Measurements from ENCODE around the gene CYP46A1.

DNA sequence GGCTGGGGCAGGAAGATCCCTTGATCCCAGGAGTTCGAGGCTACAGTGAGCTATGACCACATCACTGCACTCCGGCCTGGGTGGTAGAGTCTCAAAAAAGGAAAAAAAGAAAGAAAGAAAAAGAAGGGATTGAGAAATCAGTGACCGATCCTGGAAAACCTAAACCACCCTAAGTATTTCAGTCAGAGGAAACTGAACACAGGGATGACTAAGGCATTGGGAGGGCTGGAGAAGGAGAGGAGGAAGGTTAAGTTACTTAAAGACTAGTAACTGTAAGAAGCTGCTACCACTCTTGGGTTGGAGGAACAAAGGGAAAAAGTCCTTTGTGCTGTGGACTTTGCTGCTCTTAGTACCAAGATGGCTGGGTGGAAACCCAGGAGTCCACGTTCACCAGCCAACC, 28.6 kb upstream of the CYP46A1 start:
- TF ChIP-seq EZH2phosphoT487 (IDR thresholded peaks at IDR 0.05; ENCODE audit: low read depth, severe bottlenecking, unreplicated experiment) = no peak
- TF ChIP-seq, protein P1, sequence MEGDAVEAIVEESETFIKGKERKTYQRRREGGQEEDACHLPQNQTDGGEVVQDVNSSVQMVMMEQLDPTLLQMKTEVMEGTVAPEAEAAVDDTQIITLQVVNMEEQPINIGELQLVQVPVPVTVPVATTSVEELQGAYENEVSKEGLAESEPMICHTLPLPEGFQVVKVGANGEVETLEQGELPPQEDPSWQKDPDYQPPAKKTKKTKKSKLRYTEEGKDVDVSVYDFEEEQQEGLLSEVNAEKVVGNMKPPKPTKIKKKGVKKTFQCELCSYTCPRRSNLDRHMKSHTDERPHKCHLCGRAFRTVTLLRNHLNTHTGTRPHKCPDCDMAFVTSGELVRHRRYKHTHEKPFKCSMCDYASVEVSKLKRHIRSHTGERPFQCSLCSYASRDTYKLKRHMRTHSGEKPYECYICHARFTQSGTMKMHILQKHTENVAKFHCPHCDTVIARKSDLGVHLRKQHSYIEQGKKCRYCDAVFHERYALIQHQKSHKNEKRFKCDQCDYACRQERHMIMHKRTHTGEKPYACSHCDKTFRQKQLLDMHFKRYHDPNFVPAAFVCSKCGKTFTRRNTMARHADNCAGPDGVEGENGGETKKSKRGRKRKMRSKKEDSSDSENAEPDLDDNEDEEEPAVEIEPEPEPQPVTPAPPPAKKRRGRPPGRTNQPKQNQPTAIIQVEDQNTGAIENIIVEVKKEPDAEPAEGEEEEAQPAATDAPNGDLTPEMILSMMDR (IDR thresholded peaks at IDR 0.05; ENCODE audit: poor library complexity) = no peak
- no peak for TF ChIP-seq EZH2 (IDR thresholded peaks at IDR 0.05; ENCODE audit: borderline replicate concordance)

Measured in hepatocyte (in vitro differentiated cells).